Effector CD4-positive, alpha-beta T cell (primary cell): ENCODE data around the gene CHAF1B.

Experiments used
- DNase-seq: peaks from one replicate; pipeline ENCODE4 v3.0.0-alpha.2; 2020

The CHAF1B gene

GRCh38 chr21:36428761-36429432 lies 43.7 kb downstream of the CHAF1B start:
- no peak for DNase-seq

GRCh38 chr21:36429947-36430546 lies 44.9 kb downstream of the CHAF1B start:
- peak; percentile 32 for DNase-seq

- DNase-seq: no peak
These were observed 45.6 kb downstream of the CHAF1B start for GRCh38 chr21:36430841-36431240.

- DNase-seq: no peak
These were observed 46.1 kb downstream of the CHAF1B start for GRCh38 chr21:36431252-36431651.

- no peak for DNase-seq
These were observed 48.0 kb downstream of the CHAF1B start for GRCh38 chr21:36433059-36433709.

- no peak for DNase-seq
These were observed 49.0 kb downstream of the CHAF1B start for GRCh38 chr21:36434144-36434543.

GRCh38 chr21:36436829-36437744 lies 51.9 kb downstream of the CHAF1B start:
- no peak for DNase-seq

- DNase-seq: no peak
These were observed 52.5 kb downstream of the CHAF1B start for GRCh38 chr21:36437745-36438128.

GRCh38 chr21:36441715-36442114 lies 56.5 kb downstream of the CHAF1B start:
- DNase-seq: no peak

- DNase-seq: no peak
These were observed 61.1 kb downstream of the CHAF1B start for GRCh38 chr21:36446301-36446700.

- DNase-seq: no peak
These were observed 65.3 kb downstream of the CHAF1B start for GRCh38 chr21:36450511-36450910.

GRCh38 chr21:36451506-36451905 lies 66.3 kb downstream of the CHAF1B start:
- no peak for DNase-seq

GRCh38 chr21:36452281-36452825 lies 67.2 kb downstream of the CHAF1B start:
- no peak for DNase-seq

- no peak for DNase-seq
These were observed 68.9 kb downstream of the CHAF1B start for GRCh38 chr21:36454093-36454531.

GRCh38 chr21:36454706-36455105 lies 69.5 kb downstream of the CHAF1B start:
- no peak for DNase-seq

GRCh38 chr21:36456729-36457414 lies 71.7 kb downstream of the CHAF1B start:
- DNase-seq: no peak

- DNase-seq: no peak
These were observed 73.9 kb downstream of the CHAF1B start for GRCh38 chr21:36459098-36459497.

- no peak for DNase-seq
These were observed 75.7 kb downstream of the CHAF1B start for GRCh38 chr21:36460866-36461265.

GRCh38 chr21:36461277-36461917 lies 76.2 kb downstream of the CHAF1B start:
- no peak for DNase-seq

GRCh38 chr21:36461918-36462486 lies 76.8 kb downstream of the CHAF1B start:
- no peak for DNase-seq

- DNase-seq: no peak
These were observed 78.0 kb downstream of the CHAF1B start for GRCh38 chr21:36463204-36463603.
